NCI-H2029 treated with DMSO at 0.1 percent for 48 hours (cell line): Measurements from ENCODE around the gene ACOT6.
"Not testable (repeated sequence)": the region's sequence is repeated elsewhere in the genome, so short reads cannot be mapped to it uniquely, and the experiment has no call there.

Experiments
- DNase-seq: peaks from one replicate; lab custom pipeline; 2025; lab: John Stamatoyannopoulos, UW

Gene ACOT6

GRCh38 chr14:73599499-73599898 lies 12.8 kb upstream of the ACOT6 start:
- DNase-seq = no peak

- no peak for DNase-seq
Observed at GRCh38 chr14:73602994-73603393, 9.3 kb upstream of the ACOT6 start.

- DNase-seq = no peak
Observed at GRCh38 chr14:73606271-73606670, 6.0 kb upstream of the ACOT6 start.

DNA sequence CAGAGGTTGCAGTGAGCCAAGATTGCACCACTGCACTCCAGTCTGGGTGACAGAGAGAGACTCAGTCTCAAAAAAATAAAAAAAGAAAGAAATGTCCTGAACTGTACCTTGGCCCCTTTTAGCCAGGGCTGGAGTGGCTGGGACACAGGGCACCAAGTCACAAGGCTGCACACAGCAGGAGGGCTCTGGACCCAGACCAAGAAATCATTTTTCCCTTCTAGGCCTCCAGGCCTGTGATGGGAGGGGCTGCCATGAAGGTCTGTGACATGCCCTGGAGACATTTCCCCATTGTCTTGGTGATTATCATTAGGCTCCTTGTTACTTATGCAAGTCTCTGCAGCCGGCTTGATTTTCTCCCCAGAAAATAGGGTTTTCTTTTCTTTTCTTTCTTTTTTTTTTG lies 5.1 kb upstream of the ACOT6 start:
- no peak for DNase-seq

GRCh38 chr14:73610687-73611086 lies 1.6 kb upstream of the ACOT6 start:
- DNase-seq = no peak

GRCh38 chr14:73613046-73613383 lies 698 bp downstream of the ACOT6 start:
- DNase-seq = no peak

GRCh38 chr14:73613419-73613963 lies 1.2 kb downstream of the ACOT6 start:
- DNase-seq = no peak

- DNase-seq = no peak
Observed at GRCh38 chr14:73616831-73617230, 4.5 kb downstream of the ACOT6 start.

DNA sequence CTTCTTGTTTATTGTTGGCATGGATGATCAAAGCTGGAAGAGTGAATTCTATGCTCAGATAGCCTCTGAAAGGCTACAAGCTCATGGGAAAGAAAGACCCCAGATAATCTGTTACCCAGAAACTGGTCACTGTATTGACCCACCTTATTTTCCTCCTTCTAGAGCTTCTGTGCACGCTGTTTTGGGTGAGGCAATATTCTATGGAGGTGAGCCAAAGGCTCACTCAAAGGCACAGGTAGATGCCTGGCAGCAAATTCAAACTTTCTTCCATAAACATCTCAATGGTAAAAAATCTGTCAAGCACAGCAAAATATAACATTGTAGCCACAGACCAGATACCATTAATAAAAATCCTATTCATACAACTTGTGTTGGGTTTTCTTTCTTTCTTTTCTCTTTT lies 7.2 kb downstream of the ACOT6 start:
- DNase-seq = no peak

DNA sequence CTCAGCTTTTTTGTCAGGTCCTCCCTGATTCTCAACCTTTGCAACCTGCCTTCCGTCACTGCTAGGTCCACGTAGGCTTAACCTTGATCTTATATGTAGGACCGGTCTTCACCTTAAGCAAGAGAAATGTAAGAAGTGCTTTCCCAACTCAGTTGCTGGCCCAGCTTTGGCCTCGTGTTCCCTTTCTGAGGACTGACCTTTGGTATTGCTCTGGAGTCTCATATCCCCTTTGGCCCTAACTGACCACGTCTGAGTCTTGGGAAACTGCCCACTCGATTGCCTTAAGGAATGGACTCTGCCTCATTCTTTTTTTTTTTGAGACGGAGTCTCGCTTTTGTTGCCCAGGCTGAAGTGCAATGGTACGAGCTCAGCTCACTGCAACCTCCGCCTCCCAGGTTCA lies 8.0 kb downstream of the ACOT6 start:
- no peak for DNase-seq

DNA sequence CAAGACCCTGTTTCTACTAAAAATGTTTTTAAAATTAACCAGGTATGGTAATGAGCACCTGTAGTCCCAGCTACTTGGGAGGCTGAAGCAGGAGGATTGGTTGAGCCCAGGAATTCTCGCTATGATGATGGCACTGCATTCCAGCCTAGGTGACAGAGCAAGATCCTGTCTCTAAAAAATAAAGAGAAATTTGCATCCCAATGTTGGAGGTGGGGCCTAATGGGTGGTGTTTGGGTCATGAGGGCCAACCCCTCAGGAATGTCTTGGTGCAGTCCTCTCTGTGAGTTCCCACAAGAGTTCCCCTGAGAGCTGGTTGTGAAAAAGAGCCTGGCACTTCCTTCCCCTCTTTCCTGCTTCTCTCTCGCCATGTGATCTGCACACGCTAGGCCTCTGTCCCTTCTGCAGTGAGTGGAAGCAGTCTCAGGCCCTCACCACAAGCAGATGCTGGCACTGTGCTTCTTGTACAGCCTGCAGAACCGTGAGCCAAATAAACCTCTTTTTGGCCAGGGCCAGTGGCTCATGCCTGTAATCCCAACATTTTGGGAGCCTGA lies 11.3 kb downstream of the ACOT6 start:
- DNase-seq = no peak

DNA sequence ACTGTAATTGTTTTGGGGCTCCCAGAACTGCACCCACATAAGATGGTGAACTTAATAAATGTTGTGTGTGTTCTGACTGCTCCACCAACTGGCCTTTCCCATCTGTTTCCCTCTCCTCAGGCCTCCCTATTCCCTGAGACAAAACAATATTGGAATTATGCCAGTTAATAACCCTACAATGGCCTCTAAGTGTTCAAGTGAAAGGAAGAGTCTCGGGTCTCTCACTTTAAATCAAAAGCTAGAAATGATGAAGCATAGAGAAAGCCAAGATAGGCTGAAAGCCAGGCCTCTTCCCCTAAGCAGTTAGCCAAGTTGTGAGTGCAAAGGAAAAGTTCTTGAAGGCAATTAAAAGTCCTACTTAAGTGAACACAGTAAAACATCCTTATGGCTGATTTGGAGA lies 13.4 kb downstream of the ACOT6 start:
- DNase-seq = no peak

- DNase-seq = no peak
Observed at GRCh38 chr14:73627151-73627558, 14.8 kb downstream of the ACOT6 start.

DNA sequence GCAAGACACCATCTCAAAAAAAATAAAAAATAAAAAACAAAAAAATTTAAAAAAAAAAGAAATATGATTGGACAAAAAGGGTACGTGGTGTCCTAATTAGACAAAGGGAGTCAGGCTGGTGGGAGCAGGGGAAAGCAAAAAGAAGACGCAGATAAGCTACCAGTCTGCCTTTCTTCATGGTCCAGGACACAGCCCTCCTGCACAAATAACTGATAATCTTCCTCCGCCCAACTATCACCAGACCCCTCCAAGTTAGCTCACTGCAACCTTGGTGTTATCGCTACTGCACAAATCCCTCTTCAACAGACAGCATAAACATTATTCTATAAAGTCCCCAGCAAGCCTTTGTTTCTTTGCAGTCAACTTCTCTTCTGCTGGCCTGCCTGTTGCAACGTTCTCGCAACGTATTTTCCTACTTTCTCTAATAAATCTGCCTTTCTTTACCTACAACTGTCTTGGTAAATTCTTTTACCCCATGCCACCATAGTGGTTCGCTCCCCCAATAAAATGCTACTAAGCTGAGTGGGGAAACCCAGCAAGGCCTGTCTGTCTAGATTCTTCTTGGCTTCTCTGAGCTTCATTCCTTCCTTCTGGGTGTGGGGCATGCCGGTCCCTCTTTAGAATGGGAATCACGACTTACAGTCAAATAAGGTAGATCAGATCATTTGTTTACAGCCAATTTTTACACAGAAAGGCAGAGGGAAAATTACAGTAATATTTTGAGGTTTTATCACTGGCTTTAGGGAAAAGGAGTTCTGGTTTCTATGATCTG lies 17.9 kb downstream of the ACOT6 start:
- DNase-seq = no peak

- DNase-seq = no peak
Observed at GRCh38 chr14:73633116-73634010, 21.0 kb downstream of the ACOT6 start.

- no peak for DNase-seq
Observed at GRCh38 chr14:73634011-73634833, 21.9 kb downstream of the ACOT6 start.

- DNase-seq = not testable (repeated sequence)
Observed at GRCh38 chr14:73636355-73636754, 24.0 kb downstream of the ACOT6 start.

- no peak for DNase-seq
Observed at GRCh38 chr14:73637830-73638229, 25.5 kb downstream of the ACOT6 start.

GRCh38 chr14:73640796-73641365 lies 28.6 kb downstream of the ACOT6 start:
- no peak for DNase-seq

DNA sequence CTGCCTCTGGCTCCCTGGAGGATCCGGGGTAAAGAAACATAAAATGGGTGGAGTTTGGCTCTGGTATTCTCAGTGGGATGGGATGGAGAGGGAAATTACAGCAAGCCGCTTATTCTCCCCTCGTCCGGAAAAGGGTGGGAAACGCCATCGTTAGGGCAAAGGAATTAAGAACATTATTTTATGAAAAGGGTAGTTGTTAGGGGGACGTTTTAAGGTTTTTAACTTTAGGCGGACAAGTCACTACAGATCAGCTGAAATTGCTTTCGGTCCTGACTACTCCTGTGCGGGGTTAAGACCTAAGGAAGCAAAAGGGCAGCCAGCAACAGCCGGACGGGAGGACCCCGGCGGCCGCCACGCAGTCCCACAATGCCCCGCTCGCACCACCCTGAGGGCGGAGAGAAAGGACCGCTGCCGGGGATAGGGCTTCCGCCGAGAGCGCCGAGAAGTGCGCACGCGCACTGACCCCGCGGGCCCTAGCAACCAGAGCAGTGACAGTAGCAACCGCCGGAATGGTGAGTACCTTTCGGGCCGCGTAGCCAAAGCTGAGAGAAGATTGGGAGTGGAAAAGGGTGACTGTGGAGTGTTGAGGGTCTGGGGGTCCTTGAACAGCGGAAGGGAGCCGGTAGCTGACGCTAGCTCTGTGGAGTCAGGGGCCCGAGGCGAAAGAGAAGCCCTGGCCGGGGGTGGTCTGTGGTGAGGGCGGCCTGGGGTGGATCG lies 32.4 kb downstream of the ACOT6 start, which contains the start of gene DNAL1:
TSS of gene DNAL1 (plus strand) at position 456 of the 717 bp plus-strand sequence. CDS start at position 510, 54 bp downstream.
- peak; percentile 25 for DNase-seq

DNA sequence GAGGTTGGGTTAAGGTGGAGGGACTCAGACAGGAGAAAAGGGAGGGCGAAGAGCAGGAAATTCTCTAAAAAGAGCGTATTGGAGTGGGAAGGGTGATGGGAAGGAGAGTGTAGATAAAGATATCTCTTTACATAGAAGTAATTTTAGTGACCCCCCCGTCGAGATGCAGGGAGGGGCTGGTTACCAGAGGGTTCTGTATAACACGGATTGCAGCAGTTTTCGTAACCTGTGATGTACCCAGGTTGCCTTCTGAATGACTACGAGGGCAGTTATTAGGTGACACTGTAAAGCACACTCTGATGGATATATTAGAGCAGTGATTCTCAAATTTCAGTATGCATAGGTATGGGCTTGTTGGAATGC lies 32.9 kb downstream of the ACOT6 start:
- DNase-seq = no peak
